Endothelial cell of umbilical vein (primary cell): ENCODE results near the gene TK1. TPM values are rescaled to one million over a fixed set of nuclear protein-coding genes. Genes with fewer than 3 reads are reported as not detected.

ENCODE experiments used
- BruUV-seq: library from RNA; stranded (reverse); fragments of 400-500 nt; replicated peaks from 2 replicates; lab custom pipeline; 2021; lab: Mats Ljungman, UMichigan
- CTCF ChIA-PET: fragments of 300-600, 350-600 bp; sonication (Branson Sonifier 250); formaldehyde crosslinking; loops from one replicate; lab custom pipeline; 2021; ENCODE audit warnings: antibody characterized with exemption, inconsistent platforms; lab: Charles Lee
- POLR2A ChIA-PET: fragments of 300-600, 350-600 bp; sonication (Branson Sonifier 250); formaldehyde crosslinking; loops from one replicate; lab custom pipeline; 2021; ENCODE audit warnings: antibody characterized with exemption, inconsistent platforms; lab: Charles Lee
- DNase-seq: peaks from one replicate; pipeline ENCODE4 v3.0.0-alpha.2; 2011; ENCODE audit warnings: low read depth, low spot score
- FAIRE-seq: peaks from 2 replicates; lab custom pipeline; 2011; peaks lifted over from hg19 to GRCh38; lab: Jason Lieb, UNC
- H2AFZ ChIP-seq: 2 replicates; pipeline ENCODE4 v1.6.0; 2012; ENCODE audit warnings: low read depth, low read length, control low read depth, inconsistent platforms
- H3K27ac ChIP-seq: 2 replicates; pipeline ENCODE4 v1.5.1; 2011; ENCODE audit warnings: low read depth, mild to moderate bottlenecking, control low read depth, low read length, moderate library complexity; ENCODE audit not compliant: insufficient read depth
- H3K27me3 ChIP-seq, 2 experiments: 2 replicates each; pipeline versions ENCODE4 v1.6.0 to v1.6.1; 2011; ENCODE audit warnings: low read length in 2 of 2, mixed read lengths in 1 of 2; ENCODE audit not compliant: control insufficient read depth in 2 of 2, insufficient read depth in 2 of 2
- H3K36me3 ChIP-seq, 2 experiments: 2 replicates in 1 of 2; 3 replicates in 1 of 2; pipeline ENCODE4 v1.5.1; 2011; ENCODE audit warnings: low read length in 2 of 2, mild to moderate bottlenecking in 1 of 2, moderate library complexity in 1 of 2; ENCODE audit not compliant: control insufficient read depth in 2 of 2, insufficient read depth in 2 of 2; ENCODE audit errors: extremely low read depth in 1 of 2
- H3K4me1 ChIP-seq: 3 replicates; pipeline ENCODE4 v1.5.1; 2011; ENCODE audit warnings: mild to moderate bottlenecking, low read length; ENCODE audit not compliant: control insufficient read depth, insufficient read depth; ENCODE audit errors: extremely low read depth
- H3K4me2 ChIP-seq: 2 replicates; pipeline ENCODE4 v1.6.1; 2011; ENCODE audit warnings: low read length, control low read depth, mixed read lengths; ENCODE audit not compliant: insufficient read depth
- H3K4me3 ChIP-seq, 3 experiments: fragments of 200-600 bp in 1 of 3; sonication (generic), shearing (Covaris generic) in 1 of 3; replicated peaks in 1 of 3; 2 replicates each; pipeline ENCODE4 v1.5.1; 2011 to 2016; ENCODE audit warnings: control low read depth in 3 of 3, low read length in 3 of 3, mild to moderate bottlenecking in 2 of 3, inconsistent platforms in 1 of 3, low read depth in 1 of 3, moderate library complexity in 1 of 3; ENCODE audit not compliant: insufficient read depth in 1 of 3
- H3K79me2 ChIP-seq: 2 replicates; pipeline ENCODE4 v1.6.0; 2012; ENCODE audit warnings: low read length, inconsistent platforms; ENCODE audit not compliant: control insufficient read depth, insufficient read depth
- H3K9ac ChIP-seq: replicated peaks from 2 replicates; pipeline ENCODE3; 2011; ENCODE audit warnings: low read length, control low read depth; ENCODE audit not compliant: insufficient read depth; ENCODE audit errors: extremely low read depth
- H3K9me1 ChIP-seq: replicated peaks from 3 replicates; pipeline ENCODE4 v1.6.0; 2011; ENCODE audit warnings: mild to moderate bottlenecking, low read length; ENCODE audit not compliant: control insufficient read depth, insufficient read depth; ENCODE audit errors: extremely low read depth
- H3K9me3 ChIP-seq: replicated peaks from 2 replicates; pipeline ENCODE4 v1.5.1; 2012; ENCODE audit warnings: low read length, inconsistent platforms; ENCODE audit not compliant: control insufficient read depth, insufficient read depth
- H4K20me1 ChIP-seq: replicated peaks from 2 replicates; pipeline ENCODE3; 2011; ENCODE audit warnings: mild to moderate bottlenecking, low read length; ENCODE audit not compliant: control insufficient read depth, insufficient read depth; ENCODE audit errors: extremely low read depth
- EZH2 ChIP-seq: IDR thresholded peaks from 2 replicates; pipeline ENCODE4 v1.6.1; 2012; ENCODE audit warnings: borderline replicate concordance, low read depth, mild to moderate bottlenecking, moderate library complexity, low read length, inconsistent platforms; ENCODE audit not compliant: severe bottlenecking
- FOS ChIP-seq: IDR thresholded peaks from 2 replicates; pipeline ENCODE4 v1.6.1; 2011; ENCODE audit warnings: mild to moderate bottlenecking, low read length, moderate library complexity, borderline replicate concordance; ENCODE audit not compliant: insufficient read depth
- GATA2 ChIP-seq: IDR thresholded peaks from 2 replicates; pipeline ENCODE4 v1.7.0; 2011; ENCODE audit warnings: low read depth, mild to moderate bottlenecking, moderate library complexity, mixed read lengths, low read length; ENCODE audit not compliant: insufficient read length, insufficient read depth
- JUN ChIP-seq: IDR thresholded peaks from 2 replicates; pipeline ENCODE4 v1.6.1; 2011; ENCODE audit warnings: borderline replicate concordance, low read depth; ENCODE audit not compliant: insufficient read length, insufficient read depth
- MYC ChIP-seq: IDR thresholded peaks from one replicate; pipeline ENCODE4 v1.6.1; 2011; ENCODE audit warnings: mild to moderate bottlenecking, low read depth, low read length
- POLR2A ChIP-seq: IDR thresholded peaks from 2 replicates; pipeline ENCODE4 v1.6.1; 2012; ENCODE audit warnings: low read depth, mild to moderate bottlenecking, control low read depth, low read length
- POLR2AphosphoS5 ChIP-seq: IDR thresholded peaks from 2 replicates; pipeline ENCODE4 v1.6.1; 2012; ENCODE audit warnings: low read depth, mild to moderate bottlenecking, control low read depth, low read length, moderate library complexity; ENCODE audit not compliant: insufficient read depth
- dilution Hi-C: fragments of 300-500 bp; cut with MboI; formaldehyde crosslinking; loops from one replicate; pipeline ENCODE4 v1.15.0; 2019; ENCODE audit warnings: low sequenced_read_pairs; ENCODE audit not compliant: extremely low pct_ligation_motif_present
- intact Hi-C: fragments of 100-400 bp; cut with micrococcal nuclease; formaldehyde crosslinking; loops from one replicate; pipeline ENCODE4 v1.10.0; 2022
- polyA plus RNA-seq, 4 experiments: library from polyadenylated mRNA; depleted of rRNA in 3 of 4; stranded (reverse) in 3 of 4; unstranded in 1 of 4; fragments of >200 nt; gene quantifications; 2 replicates each; pipeline versions ENCODE4 v1.2.1 to v1.2.3, GENCODE V29; 2011 to 2012; ENCODE audit warnings: missing spikeins in 1 of 4
- total RNA-seq: library from RNA; stranded (reverse); gene quantifications from 2 replicates; pipeline ENCODE4 v1.2.3, GENCODE V29; 2021
- TF ChIP-seq, protein P1 (sequence below), 2 donors: IDR thresholded peaks; 1 replicate in 1 of 2; 2 replicates in 1 of 2; pipeline ENCODE4 v1.5.1; 2011; ENCODE audit warnings: low read length in 2 of 2, mild to moderate bottlenecking in 2 of 2, moderate library complexity in 2 of 2, control low read depth in 1 of 2, inconsistent platforms in 1 of 2, low read depth in 1 of 2; ENCODE audit not compliant: insufficient read depth in 1 of 2; ENCODE audit errors: extremely low read depth in 1 of 2
- TF ChIP-seq, protein P2 (sequence below): IDR thresholded peaks from 2 replicates; pipeline ENCODE4 v1.6.1; 2011; ENCODE audit not compliant: insufficient read depth, insufficient read length

Gene TK1
- total and polyA plus RNA-seq, 2 donors (not counting 3 experiments of a cell fraction or from before 2014, with no cell fraction given), result 111 to 159 TPM

DNA sequence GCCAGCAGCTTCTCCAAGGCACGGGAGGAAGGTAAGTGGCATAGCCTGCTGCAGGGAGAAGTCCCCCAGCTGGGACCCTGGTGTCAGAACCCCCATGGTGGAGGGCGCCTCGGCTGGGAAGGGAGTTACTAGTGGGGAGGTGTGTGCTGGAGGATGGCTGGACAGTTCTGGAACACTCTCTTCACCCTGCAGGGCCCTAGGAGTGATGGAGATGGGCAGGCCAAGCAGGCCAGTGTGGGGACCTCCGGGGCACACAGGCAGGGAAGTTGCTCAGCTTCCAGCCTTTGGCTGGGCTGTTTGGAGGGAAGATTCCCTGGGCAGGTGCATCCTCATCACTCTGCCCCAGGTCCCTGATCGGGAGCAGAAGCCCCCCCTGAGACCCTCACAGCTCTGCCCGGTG, 40.0 kb downstream of the TK1 start:
- BruUV-seq, result no TSS peak
- TF ChIP-seq POLR2A, result no peak
- no peak for TF ChIP-seq JUN
- no peak for TF ChIP-seq EZH2
- no peak for TF ChIP-seq FOS
- TF ChIP-seq MYC, result no peak
- TF ChIP-seq GATA2, result no peak
- TF ChIP-seq, protein P1, sequence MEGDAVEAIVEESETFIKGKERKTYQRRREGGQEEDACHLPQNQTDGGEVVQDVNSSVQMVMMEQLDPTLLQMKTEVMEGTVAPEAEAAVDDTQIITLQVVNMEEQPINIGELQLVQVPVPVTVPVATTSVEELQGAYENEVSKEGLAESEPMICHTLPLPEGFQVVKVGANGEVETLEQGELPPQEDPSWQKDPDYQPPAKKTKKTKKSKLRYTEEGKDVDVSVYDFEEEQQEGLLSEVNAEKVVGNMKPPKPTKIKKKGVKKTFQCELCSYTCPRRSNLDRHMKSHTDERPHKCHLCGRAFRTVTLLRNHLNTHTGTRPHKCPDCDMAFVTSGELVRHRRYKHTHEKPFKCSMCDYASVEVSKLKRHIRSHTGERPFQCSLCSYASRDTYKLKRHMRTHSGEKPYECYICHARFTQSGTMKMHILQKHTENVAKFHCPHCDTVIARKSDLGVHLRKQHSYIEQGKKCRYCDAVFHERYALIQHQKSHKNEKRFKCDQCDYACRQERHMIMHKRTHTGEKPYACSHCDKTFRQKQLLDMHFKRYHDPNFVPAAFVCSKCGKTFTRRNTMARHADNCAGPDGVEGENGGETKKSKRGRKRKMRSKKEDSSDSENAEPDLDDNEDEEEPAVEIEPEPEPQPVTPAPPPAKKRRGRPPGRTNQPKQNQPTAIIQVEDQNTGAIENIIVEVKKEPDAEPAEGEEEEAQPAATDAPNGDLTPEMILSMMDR (IDR thresholded peaks at IDR 0.05; ENCODE audit: extremely low read depth in 1 of 2, insufficient read depth in 1 of 2, low read depth in 1 of 2, low read length in 2 of 2), result no peak
- TF ChIP-seq, protein P2, sequence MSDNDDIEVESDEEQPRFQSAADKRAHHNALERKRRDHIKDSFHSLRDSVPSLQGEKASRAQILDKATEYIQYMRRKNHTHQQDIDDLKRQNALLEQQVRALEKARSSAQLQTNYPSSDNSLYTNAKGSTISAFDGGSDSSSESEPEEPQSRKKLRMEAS, result no peak
- TF ChIP-seq POLR2AphosphoS5, result no peak
- FAIRE-seq, result no peak
- Histone ChIP-seq H4K20me1 (no peaks in the 10 kb centered on the region), H3K9me1 (no peaks in the 10 kb centered on the region), H3K9me3 (no peaks in the 10 kb centered on the region), H3K27ac (no peak overlapping the region), H3K4me3 (no peak overlapping the region), H3K36me3 (no peaks in the 10 kb centered on the region), H3K27me3 (no peaks in the 10 kb centered on the region), H3K9ac (no peak overlapping the region), H3K79me2 (no peaks in the 10 kb centered on the region), H3K4me1 (peaks cover 15% of the 10 kb centered on the region), H2AFZ (no peak overlapping the region), H3K4me2 (no peak overlapping the region)
- dilution Hi-C loops, result no loop called here
- DNase-seq, result no peak
- CTCF ChIA-PET, result no interaction called here
- intact Hi-C loops, result no loop called here
- POLR2A ChIA-PET, result no interaction called here
